Liver (tissue), 9 donors: ENCODE measurements around the gene LRRN2. TPM values are rescaled to one million over a fixed set of nuclear protein-coding genes. Genes with fewer than 3 reads are reported as not detected.

Experiments used
- DNase-seq: peaks from one replicate; pipeline ENCODE4 v3.0.0-alpha.2; 2017; ENCODE audit warnings: low spot score
- H3K27ac ChIP-seq, 2 donors: one replicate each; pipeline ENCODE4 v1.7.0; 2013; ENCODE audit warnings: inconsistent platforms in 2 of 2, low read length in 2 of 2, control low read depth in 1 of 2, low read depth in 1 of 2, mild to moderate bottlenecking in 1 of 2
- H3K27me3 ChIP-seq, 4 donors: one replicate each; pipeline versions ENCODE4 v1.6.1 to v1.7.0; 2013; ENCODE audit warnings: low read length in 3 of 4, inconsistent platforms in 1 of 4, mild to moderate bottlenecking in 1 of 4, moderate library complexity in 1 of 4; ENCODE audit not compliant: control insufficient read depth in 4 of 4, insufficient read depth in 4 of 4
- H3K36me3 ChIP-seq, 4 donors: one replicate each; pipeline versions ENCODE4 v1.6.1 to v1.7.0; 2013; ENCODE audit warnings: low read length in 3 of 4, mild to moderate bottlenecking in 3 of 4, low read depth in 1 of 4, moderate library complexity in 1 of 4; ENCODE audit not compliant: control insufficient read depth in 4 of 4, insufficient read depth in 3 of 4
- H3K4me1 ChIP-seq, 4 donors: one replicate each; pipeline versions ENCODE4 v1.6.1 to v1.7.0; 2013; ENCODE audit warnings: low read length in 3 of 4, mild to moderate bottlenecking in 3 of 4, moderate library complexity in 1 of 4; ENCODE audit not compliant: control insufficient read depth in 4 of 4, insufficient read depth in 4 of 4
- H3K4me3 ChIP-seq, 3 donors: one replicate each; pipeline versions ENCODE4 v1.6.1 to v1.7.0; 2013; ENCODE audit warnings: low read length in 3 of 3, control low read depth in 1 of 3, low read depth in 1 of 3, mild to moderate bottlenecking in 1 of 3
- H3K9ac ChIP-seq, 2 donors: one replicate each; pipeline ENCODE4 v1.7.0; 2013; ENCODE audit warnings: low read length in 2 of 2, mild to moderate bottlenecking in 2 of 2, moderate library complexity in 2 of 2, control low read depth in 1 of 2, low read depth in 1 of 2
- H3K9me3 ChIP-seq, 4 donors: one replicate each; pipeline versions ENCODE4 v1.6.1 to v1.7.0; 2013; ENCODE audit warnings: low read length in 3 of 4; ENCODE audit not compliant: control insufficient read depth in 4 of 4
- ATF3 ChIP-seq: IDR thresholded peaks from 2 replicates; pipeline ENCODE4 v1.6.1; 2016; ENCODE audit warnings: antibody characterized with exemption
- CTCF ChIP-seq: fragments of 150-350 bp; IDR thresholded peaks from 2 replicates; pipeline ENCODE4 v1.5.1; 2017; ENCODE audit warnings: improper control_type of control experiment, low read depth, low read length; ENCODE audit not compliant: missing input control
- EGR1 ChIP-seq, 2 donors: IDR thresholded peaks; 2 replicates each; pipeline ENCODE4 v1.6.1; 2016 to 2018; ENCODE audit warnings: antibody characterized with exemption in 2 of 2, low read depth in 2 of 2
- FOXA1 ChIP-seq: IDR thresholded peaks from 2 replicates; pipeline ENCODE4 v1.6.1; 2016; ENCODE audit warnings: antibody characterized with exemption
- FOXA2 ChIP-seq: IDR thresholded peaks from 2 replicates; pipeline ENCODE4 v1.6.1; 2016; ENCODE audit warnings: antibody characterized with exemption
- GABPA ChIP-seq, 2 donors: IDR thresholded peaks in 1 of 2; conservative IDR thresholded peaks in 1 of 2; 2 replicates each; pipeline ENCODE4 v1.6.1; 2016; ENCODE audit warnings: antibody characterized with exemption in 2 of 2, mild to moderate bottlenecking in 1 of 2, moderate library complexity in 1 of 2
- HNF4A ChIP-seq, 2 donors: conservative IDR thresholded peaks; 2 replicates each; pipeline ENCODE4 v1.6.1; 2016; ENCODE audit warnings: antibody characterized with exemption in 2 of 2, mild to moderate bottlenecking in 2 of 2
- HNF4G ChIP-seq: IDR thresholded peaks from 2 replicates; pipeline ENCODE4 v1.6.1; 2016; ENCODE audit warnings: antibody characterized with exemption
- JUND ChIP-seq, 2 donors: IDR thresholded peaks; 2 replicates each; pipeline ENCODE4 v1.6.1; 2016; ENCODE audit warnings: antibody characterized with exemption in 2 of 2
- NR2F2 ChIP-seq: IDR thresholded peaks from 2 replicates; pipeline ENCODE4 v1.6.1; 2016; ENCODE audit warnings: antibody characterized with exemption
- RAD21 ChIP-seq, 2 donors: IDR thresholded peaks; 2 replicates each; pipeline ENCODE4 v1.6.1; 2016; ENCODE audit warnings: antibody characterized with exemption in 2 of 2, mild to moderate bottlenecking in 2 of 2
- REST ChIP-seq: IDR thresholded peaks from 2 replicates; pipeline ENCODE4 v1.6.1; 2016; ENCODE audit warnings: antibody characterized with exemption, mild to moderate bottlenecking
- RXRA ChIP-seq, 2 donors: IDR thresholded peaks; 2 replicates each; pipeline ENCODE4 v1.6.1; 2017 to 2018; ENCODE audit warnings: antibody characterized with exemption in 2 of 2, mild to moderate bottlenecking in 1 of 2
- SP1 ChIP-seq: IDR thresholded peaks from 2 replicates; pipeline ENCODE4 v1.6.1; 2018; ENCODE audit warnings: antibody characterized with exemption, mild to moderate bottlenecking
- TAF1 ChIP-seq: conservative IDR thresholded peaks from 2 replicates; pipeline ENCODE4 v1.6.1; 2016; ENCODE audit warnings: antibody characterized with exemption, mild to moderate bottlenecking
- YY1 ChIP-seq: IDR thresholded peaks from 2 replicates; pipeline ENCODE4 v1.6.1; 2016; ENCODE audit warnings: antibody characterized with exemption, mild to moderate bottlenecking
- WGBS: extraction: QIAGEN DNeasy Blood & Tissue Kit; methylation state at CpG from one replicate; pipeline ENCODE4 v1.1.7; 2013; 5-methylcytosine and 5-hydroxymethylcytosine counted together
- polyA plus RNA-seq, 2 donors: library from polyadenylated mRNA; stranded (reverse) in 1 of 2; unstranded in 1 of 2; fragments of 200-250 nt in 1 of 2; fragments of >200 nt in 1 of 2; fragmentation: Nextera tagmentation in 1 of 2; extraction: Ambion mirVana in 1 of 2; gene quantifications; one replicate each; pipeline versions ENCODE4 v1.2.1 to v1.2.3, GENCODE V29; 2013 to 2015
- total RNA-seq, 2 donors: library from RNA; depleted of rRNA; stranded (reverse); fragments of >200 nt; gene quantifications; one replicate each; pipeline ENCODE4 v1.2.3, GENCODE V29; 2014
- TF ChIP-seq, protein P1 (sequence below): IDR thresholded peaks from 2 replicates; pipeline ENCODE4 v1.6.1; 2016; ENCODE audit warnings: antibody characterized with exemption
- donor health status: healthy.
- donor health status: healthy.
- donor health status: healthy.
- donor health status: healthy.
- donor health status: healthy.

The LRRN2 gene
- total and polyA plus RNA-seq, 4 donors, result 0.13 to 2.8 (median 0.28) TPM

DNA sequence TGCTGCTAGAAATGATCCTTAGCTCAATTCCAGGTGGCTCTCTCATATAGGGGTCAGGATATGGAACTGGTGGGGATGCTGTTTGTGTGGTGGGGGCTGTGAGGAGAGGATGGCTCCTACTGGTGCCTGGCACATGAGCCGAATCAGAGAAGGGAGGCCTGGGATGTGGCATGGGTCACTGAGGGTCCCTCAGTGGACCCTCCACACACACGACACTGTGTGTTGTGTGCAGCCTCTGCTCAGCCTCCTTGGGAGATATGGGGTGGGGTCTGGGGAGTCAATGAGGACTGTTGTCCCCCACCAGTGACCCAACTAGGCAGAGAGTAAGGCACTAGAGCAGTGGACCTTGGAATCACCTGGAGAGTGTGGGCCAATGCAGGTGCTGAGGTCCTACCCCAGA lies 3.2 kb upstream of the LRRN2 start:
- Histone ChIP-seq H3K36me3 (no peaks in the 10 kb centered on the region), H3K9me3 (no peaks in the 10 kb centered on the region), H3K27me3 (peaks cover 0 to 8% (median 4%) of the 10 kb centered on the region in 4 donors), H3K27ac (no peak overlapping the region), H3K4me1 (peaks cover 7 to 17% (median 8%) of the 10 kb centered on the region in 4 donors), H3K4me3 (no peak overlapping the region), H3K9ac (no peak overlapping the region)
- TF ChIP-seq RXRA (IDR thresholded peaks at IDR 0.05) (no peak), FOXA1 (no peak), EGR1 (IDR thresholded peaks at IDR 0.05; ENCODE audit: low read depth in 2 of 2) (no peak), REST (no peak), JUND (IDR thresholded peaks at IDR 0.05) (no peak), ATF3 (no peak), HNF4A (conservative IDR thresholded peaks at IDR 0.05) (no peak), GABPA (IDR thresholded peaks at IDR 0.05 in 1 of 2, conservative IDR thresholded peaks at IDR 0.05 in 1 of 2) (no peak)
- TF ChIP-seq, protein P1, sequence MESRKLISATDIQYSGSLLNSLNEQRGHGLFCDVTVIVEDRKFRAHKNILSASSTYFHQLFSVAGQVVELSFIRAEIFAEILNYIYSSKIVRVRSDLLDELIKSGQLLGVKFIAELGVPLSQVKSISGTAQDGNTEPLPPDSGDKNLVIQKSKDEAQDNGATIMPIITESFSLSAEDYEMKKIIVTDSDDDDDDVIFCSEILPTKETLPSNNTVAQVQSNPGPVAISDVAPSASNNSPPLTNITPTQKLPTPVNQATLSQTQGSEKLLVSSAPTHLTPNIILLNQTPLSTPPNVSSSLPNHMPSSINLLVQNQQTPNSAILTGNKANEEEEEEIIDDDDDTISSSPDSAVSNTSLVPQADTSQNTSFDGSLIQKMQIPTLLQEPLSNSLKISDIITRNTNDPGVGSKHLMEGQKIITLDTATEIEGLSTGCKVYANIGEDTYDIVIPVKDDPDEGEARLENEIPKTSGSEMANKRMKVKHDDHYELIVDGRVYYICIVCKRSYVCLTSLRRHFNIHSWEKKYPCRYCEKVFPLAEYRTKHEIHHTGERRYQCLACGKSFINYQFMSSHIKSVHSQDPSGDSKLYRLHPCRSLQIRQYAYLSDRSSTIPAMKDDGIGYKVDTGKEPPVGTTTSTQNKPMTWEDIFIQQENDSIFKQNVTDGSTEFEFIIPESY, result no peak
- no peak for DNase-seq
- 85% methylated on average over 2 of the region's 2 CpGs for WGBS

DNA sequence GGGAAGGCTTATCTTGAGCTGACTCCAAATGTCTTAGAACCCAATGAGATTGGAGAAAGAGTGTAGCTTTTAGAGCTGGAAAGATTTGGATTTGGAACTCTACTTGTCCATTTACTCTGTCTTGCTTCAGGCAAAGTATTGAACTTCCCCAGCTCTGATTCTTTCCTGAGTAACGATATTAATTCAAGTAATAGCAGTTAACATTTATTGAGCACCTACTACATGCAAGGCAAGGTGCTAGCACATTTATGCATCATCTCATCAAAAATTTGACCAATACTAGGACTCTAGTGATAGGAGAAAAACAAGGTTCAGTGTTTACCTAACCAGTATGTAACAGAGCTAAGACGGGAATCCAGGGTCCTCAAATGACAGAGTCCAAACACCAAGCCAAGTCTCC lies 2.5 kb upstream of the LRRN2 start:
- no peak for TF ChIP-seq SP1
- no peak for TF ChIP-seq REST
- TF ChIP-seq FOXA2, result no peak
- no peak for TF ChIP-seq GABPA (IDR thresholded peaks at IDR 0.05 in 1 of 2, conservative IDR thresholded peaks at IDR 0.05 in 1 of 2)
- TF ChIP-seq NR2F2, result no peak
- no peak for TF ChIP-seq TAF1
- TF ChIP-seq YY1, result no peak
- TF ChIP-seq HNF4A (conservative IDR thresholded peaks at IDR 0.05), result no peak
- no peak for TF ChIP-seq RXRA (IDR thresholded peaks at IDR 0.05)
- TF ChIP-seq RAD21 (IDR thresholded peaks at IDR 0.05), result no peak
- TF ChIP-seq CTCF, result no peak
- no peak for TF ChIP-seq FOXA1
- TF ChIP-seq, protein P1, result no peak
- no peak for TF ChIP-seq HNF4G
- no peak for TF ChIP-seq ATF3

More for the DNA sequence above, 2.5 kb upstream of the LRRN2 start:
- H3K4me1 ChIP-seq, result peaks cover 7 to 17% (median 8%) of the 10 kb centered on the region in 4 donors
- 90% methylated on average over 2 of the region's 2 CpGs for WGBS
- DNase-seq, result no peak
- H3K27me3 ChIP-seq, result peaks cover 0 to 8% (median 4%) of the 10 kb centered on the region in 4 donors
- no peaks in the 10 kb centered on the region for H3K9me3 ChIP-seq
- no peak overlapping the region for H3K9ac ChIP-seq
- no peak overlapping the region for H3K27ac ChIP-seq
- no peaks in the 10 kb centered on the region for H3K36me3 ChIP-seq
- no peak overlapping the region for H3K4me3 ChIP-seq
